HepG2 (cell line): Measurements from ENCODE around the gene TMEM107. TPM values are rescaled to one million over a fixed set of nuclear protein-coding genes. Genes with fewer than 3 reads are reported as not detected.

ENCODE experiments used
- CENPT ChIP-seq: sonication (generic); formaldehyde crosslinking; IDR thresholded peaks from 2 replicates; pipeline ENCODE4 v1.8.0; 2022; ENCODE audit warnings: low read depth, mild to moderate bottlenecking, moderate library complexity, missing genetic modification reagents
- CREB3 ChIP-seq: sonication (generic); formaldehyde crosslinking; IDR thresholded peaks from 2 replicates; pipeline ENCODE4 v1.5.0; 2020; ENCODE audit warnings: missing genetic modification reagents
- DBP ChIP-seq: sonication (generic); formaldehyde crosslinking; IDR thresholded peaks from 2 replicates; pipeline ENCODE4 v1.4.0; 2020; ENCODE audit warnings: missing genetic modification reagents; ENCODE audit errors: not compliant biosample characterization
- FOXP4 ChIP-seq: sonication (generic); formaldehyde crosslinking; IDR thresholded peaks from 2 replicates; pipeline ENCODE4 v1.4.0; 2020; ENCODE audit warnings: missing genetic modification reagents
- HNRNPL ChIP-seq: fragments of 200-400 bp; formaldehyde crosslinking; IDR thresholded peaks from 2 replicates; pipeline ENCODE4 v1.6.1; 2017; ENCODE audit warnings: mild to moderate bottlenecking, low read depth, low read length
- HOMEZ ChIP-seq: IDR thresholded peaks from 2 replicates; pipeline ENCODE4 v1.6.1; 2016; ENCODE audit warnings: low read depth
- IKZF4 ChIP-seq: sonication (generic); formaldehyde crosslinking; IDR thresholded peaks from 2 replicates; pipeline ENCODE4 v1.5.1; 2020; ENCODE audit warnings: borderline replicate concordance, mild to moderate bottlenecking, low read depth, missing genetic modification reagents; ENCODE audit errors: not compliant biosample characterization
- KDM3A ChIP-seq: IDR thresholded peaks from 2 replicates; pipeline ENCODE4 v1.6.1; 2018; ENCODE audit warnings: low read depth, missing compliant biosample characterization
- MAFF ChIP-seq: IDR thresholded peaks from 2 replicates; pipeline ENCODE4 v1.6.1; 2011; ENCODE audit warnings: low read depth, low read length, improper control_type of control experiment
- MIER3 ChIP-seq: IDR thresholded peaks from 2 replicates; pipeline ENCODE4 v1.6.1; 2016; ENCODE audit warnings: missing compliant biosample characterization, borderline replicate concordance
- MLXIP ChIP-seq: sonication (generic); formaldehyde crosslinking; IDR thresholded peaks from 2 replicates; pipeline ENCODE4 v1.9.0; 2021; ENCODE audit warnings: missing genetic modification reagents, borderline replicate concordance
- NFE2L1 ChIP-seq: sonication (generic); formaldehyde crosslinking; IDR thresholded peaks from 2 replicates; pipeline ENCODE4 v1.4.0; 2020; ENCODE audit warnings: missing genetic modification reagents, mild to moderate bottlenecking, borderline replicate concordance
- RNF2 ChIP-seq: fragments of 450-650 bp; conservative IDR thresholded peaks from 2 replicates; pipeline ENCODE4 v1.6.1; 2016; ENCODE audit warnings: low read depth
- RXRA ChIP-seq: sonication (generic); formaldehyde crosslinking; IDR thresholded peaks from 2 replicates; pipeline ENCODE4 v1.5.1; 2020; ENCODE audit warnings: missing genetic modification reagents
- U2AF1 ChIP-seq: fragments of 200-400 bp; formaldehyde crosslinking; optimal IDR thresholded peaks from 2 replicates; pipeline ENCODE3; 2017; ENCODE audit warnings: mild to moderate bottlenecking, low read depth, low read length
- UBTF ChIP-seq: sonication (generic); formaldehyde crosslinking; IDR thresholded peaks from 2 replicates; pipeline ENCODE4 v1.4.0; 2020; ENCODE audit warnings: mild to moderate bottlenecking, missing genetic modification reagents
- ZNF567 ChIP-seq: sonication (generic); formaldehyde crosslinking; IDR thresholded peaks from 2 replicates; pipeline ENCODE4 v1.8.1; 2023; ENCODE audit warnings: mild to moderate bottlenecking, missing genetic modification reagents, borderline replicate concordance
- ZNF577 ChIP-seq: sonication (generic); formaldehyde crosslinking; IDR thresholded peaks from 2 replicates; pipeline ENCODE4 v1.4.0; 2020; ENCODE audit warnings: mild to moderate bottlenecking, low read depth, missing genetic modification reagents, borderline replicate concordance
- ZNF772 ChIP-seq: sonication (generic); formaldehyde crosslinking; IDR thresholded peaks from 2 replicates; pipeline ENCODE4 v1.5.0; 2020; ENCODE audit warnings: mild to moderate bottlenecking, missing genetic modification reagents
- ZNF788 ChIP-seq: sonication (generic); formaldehyde crosslinking; IDR thresholded peaks from 2 replicates; pipeline ENCODE4 v1.5.0; 2020; ENCODE audit warnings: mild to moderate bottlenecking, missing genetic modification reagents, borderline replicate concordance
- polyA plus RNA-seq, 8 experiments: library from polyadenylated mRNA; depleted of rRNA in 3 of 8; stranded (reverse) in 7 of 8; unstranded in 1 of 8; fragments of >200 nt; fragmentation: Illumina TruSeq in 4 of 8; extraction: Trizol in 4 of 8; gene quantifications; 2 replicates each; pipeline versions ENCODE4 v1.2.1 to v1.2.3, GENCODE V29; 2011 to 2016; ENCODE audit warnings: low read depth in 4 of 8, missing spikeins in 1 of 8, mixed read lengths in 1 of 8; ENCODE audit not compliant: insufficient read depth in 1 of 8
- total RNA-seq, 5 experiments: library from RNA; depleted of rRNA; stranded (reverse); fragments of >200 nt; fragmentation: Illumina TruSeq; extraction: Trizol; gene quantifications; 2 replicates each; pipeline ENCODE4 v1.2.3, GENCODE V29; 2016; ENCODE audit warnings: low read depth in 1 of 5

Gene TMEM107
- total and polyA plus RNA-seq, 2 of the 13 experiments (the other 11 are each of a cell fraction or from before 2014, with no cell fraction given) = 7.2 to 15.3 TPM

- no peak for TF ChIP-seq MIER3
- no peak for TF ChIP-seq DBP (CRISPR knock-in tag)
- TF ChIP-seq MAFF = no peak
- TF ChIP-seq UBTF (CRISPR knock-in tag) = no peak
- no peak for TF ChIP-seq RNF2
- TF ChIP-seq MLXIP (CRISPR knock-in tag) = no peak
- TF ChIP-seq RXRA = no peak; the same call in 1 of the 2 replicates
- no peak for TF ChIP-seq ZNF577 (CRISPR knock-in tag)
- TF ChIP-seq HOMEZ (CRISPR knock-in tag) = no peak
- TF ChIP-seq ZNF567 (CRISPR knock-in tag) = no peak
- peak; percentile 60 for TF ChIP-seq FOXP4 (CRISPR knock-in tag)
- TF ChIP-seq NFE2L1 = no peak
- no peak for TF ChIP-seq ZNF772 (CRISPR knock-in tag)
- TF ChIP-seq ZNF788 (CRISPR knock-in tag) = no peak
- TF ChIP-seq CREB3 (CRISPR knock-in tag) = no peak
- TF ChIP-seq HNRNPL = no peak
- TF ChIP-seq CENPT (CRISPR knock-in tag) = no peak
- no peak for TF ChIP-seq IKZF4 (CRISPR knock-in tag)
- TF ChIP-seq U2AF1 = no peak
- no peak for TF ChIP-seq KDM3A (CRISPR knock-in tag)
Observed at GRCh38 chr17:8153525-8153956, 22.6 kb downstream of the TMEM107 start (continued).
